ENCODE measurements around the gene U2AF2. TPM values are rescaled to one million over a fixed set of nuclear protein-coding genes. Genes with fewer than 3 reads are reported as not detected.

U2AF2 gene
- total RNA-seq, 1 donor from 2014 or later = 145 TPM

GRCh38 chr19:55692681-55693081, 37.8 kb downstream of the U2AF2 start:
- Histone ChIP-seq H3K4me1 (no peaks in the 10 kb centered on the region), H3K36me3 (peaks cover 0 to 81% of the 10 kb centered on the region in 2 donors), H3K27me3 (no peaks in the 10 kb centered on the region), H3K27ac (no peak overlapping the region), H3K9me3 (no peaks in the 10 kb centered on the region), H3K4me3 (no peak overlapping the region)
- no peak for DNase-seq (ENCODE audit: extremely low spot score in 2 of 2)
- intact Hi-C loops (cut with DNase I) = no loop called here
- TF ChIP-seq CTCF (IDR thresholded peaks at IDR 0.05) = no peak
- TF ChIP-seq POLR2A (IDR thresholded peaks at IDR 0.05) = no peak
- TF ChIP-seq POLR2AphosphoS5 (IDR thresholded peaks at IDR 0.05; ENCODE audit: insufficient read depth in 1 of 2, low read depth in 1 of 2) = no peak

DNA sequence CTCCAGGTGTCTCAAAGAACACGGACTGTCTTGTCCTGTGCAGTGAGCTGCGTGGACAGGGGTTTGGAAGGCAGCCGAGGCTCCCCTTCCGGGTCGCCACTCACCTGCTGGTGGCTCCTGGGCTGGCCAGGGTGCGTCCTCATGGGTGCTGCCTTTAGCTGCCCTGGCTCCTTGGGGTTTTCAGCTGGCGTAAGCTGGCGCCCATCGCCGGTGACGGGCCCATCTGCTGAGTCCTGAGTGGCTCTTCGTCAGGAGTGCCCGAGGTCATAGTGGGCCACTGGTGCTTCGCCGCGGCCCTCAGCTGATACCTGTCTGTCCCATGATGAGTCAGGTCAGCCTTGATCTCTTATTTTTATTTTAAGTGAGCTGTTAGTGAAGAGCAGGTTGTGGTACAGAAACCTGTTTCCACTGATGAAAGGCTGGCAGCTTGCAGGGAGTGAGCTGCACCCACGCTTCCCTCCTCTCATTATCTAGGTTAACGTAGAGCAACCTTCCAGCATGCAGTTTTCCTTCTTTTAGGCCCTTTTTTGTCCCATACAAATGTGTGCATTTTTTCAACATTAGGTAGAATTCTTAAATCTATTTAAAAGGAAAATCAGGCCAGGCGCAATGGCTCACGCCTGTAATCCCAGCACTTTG, 38.6 kb downstream of the U2AF2 start:
- no peak for DNase-seq (ENCODE audit: extremely low spot score in 2 of 2)
- intact Hi-C loops (cut with DNase I) = no loop called here
- no peaks in the 10 kb centered on the region for H3K9me3 ChIP-seq
- H3K27me3 ChIP-seq = no peaks in the 10 kb centered on the region
- no peak overlapping the region for H3K4me3 ChIP-seq
- no peak for TF ChIP-seq CTCF (IDR thresholded peaks at IDR 0.05)
- H3K27ac ChIP-seq = no peak overlapping the region
- no peaks in the 10 kb centered on the region for H3K4me1 ChIP-seq
- H3K36me3 ChIP-seq = peaks cover 0 to 81% of the 10 kb centered on the region in 2 donors

DNA sequence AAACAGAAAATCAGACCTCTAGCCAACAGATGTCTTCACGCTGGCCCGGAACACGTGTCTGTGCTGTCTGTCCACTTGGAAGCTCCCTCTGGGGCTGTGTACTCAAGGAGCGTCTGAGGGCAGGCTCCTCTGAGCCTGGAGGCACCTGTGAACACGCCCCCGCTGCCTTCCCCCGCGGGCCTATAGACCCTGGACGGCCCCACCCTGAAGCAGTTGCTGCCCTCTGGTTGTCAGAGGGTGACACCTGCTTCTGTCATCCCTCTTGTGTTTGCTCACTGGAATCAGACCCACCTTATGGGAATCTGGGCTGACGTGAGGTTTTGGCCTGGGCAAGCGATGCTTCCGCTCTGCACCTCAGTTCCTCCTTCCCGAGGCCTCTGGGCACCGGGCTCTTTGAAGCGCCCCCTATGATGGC, 39.4 kb downstream of the U2AF2 start:
- H3K9me3 ChIP-seq = no peaks in the 10 kb centered on the region
- H3K4me3 ChIP-seq = no peak overlapping the region
- DNase-seq (ENCODE audit: extremely low spot score in 2 of 2) = no peak
- H3K36me3 ChIP-seq = peaks cover 0 to 75% of the 10 kb centered on the region in 2 donors
- H3K27me3 ChIP-seq = no peaks in the 10 kb centered on the region
- H3K27ac ChIP-seq = no peak overlapping the region
- no peaks in the 10 kb centered on the region for H3K4me1 ChIP-seq
- intact Hi-C loops (cut with DNase I) = no loop called here
- TF ChIP-seq CTCF (IDR thresholded peaks at IDR 0.05) (no peak), POLR2A (IDR thresholded peaks at IDR 0.05) (no peak), POLR2AphosphoS5 (IDR thresholded peaks at IDR 0.05; ENCODE audit: insufficient read depth in 1 of 2, low read depth in 1 of 2) (no peak)

DNA sequence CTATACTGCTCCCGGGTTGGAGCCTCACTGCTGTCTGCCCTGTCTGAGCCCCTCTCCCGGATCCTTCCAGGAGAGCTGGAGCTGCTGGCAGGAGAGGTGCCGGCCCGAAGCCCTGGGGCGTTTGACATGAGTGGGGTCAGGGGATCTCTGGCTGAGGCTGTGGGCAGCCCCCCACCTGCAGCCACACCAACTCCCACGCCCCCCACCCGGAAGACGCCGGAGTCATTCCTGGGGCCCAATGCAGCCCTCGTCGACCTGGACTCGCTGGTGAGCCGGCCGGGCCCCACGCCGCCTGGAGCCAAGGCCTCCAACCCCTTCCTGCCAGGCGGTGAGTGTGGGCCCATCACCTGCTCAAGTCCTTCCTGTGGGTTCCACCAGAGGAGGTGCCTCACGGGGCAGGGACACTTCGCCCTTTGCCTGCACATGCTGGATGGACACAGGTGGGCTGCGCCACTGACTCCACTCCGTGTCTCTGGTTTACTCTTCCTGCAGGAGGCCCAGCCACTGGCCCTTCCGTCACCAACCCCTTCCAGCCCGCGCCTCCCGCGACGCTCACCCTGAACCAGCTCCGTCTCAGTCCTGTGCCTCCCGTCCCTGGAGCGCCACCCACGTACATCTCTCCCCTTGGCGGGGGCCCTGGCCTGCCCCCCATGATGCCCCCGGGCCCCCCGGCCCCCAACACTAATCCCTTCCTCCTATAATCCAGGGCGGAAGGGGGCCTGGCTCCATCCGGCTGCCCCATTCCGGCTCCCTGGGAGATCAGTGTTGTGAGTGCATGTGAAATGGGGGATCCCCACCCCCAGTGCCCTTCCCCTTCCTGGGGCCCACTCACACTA, 40.0 kb downstream of the U2AF2 start:
- Histone ChIP-seq H3K4me3 (no peak overlapping the region), H3K36me3 (peaks cover 0 to 68% of the 10 kb centered on the region in 2 donors), H3K27ac (no peak overlapping the region), H3K27me3 (no peaks in the 10 kb centered on the region), H3K4me1 (no peaks in the 10 kb centered on the region), H3K9me3 (no peaks in the 10 kb centered on the region)
- no peak for TF ChIP-seq POLR2A (IDR thresholded peaks at IDR 0.05)
- TF ChIP-seq POLR2AphosphoS5 (IDR thresholded peaks at IDR 0.05; ENCODE audit: insufficient read depth in 1 of 2, low read depth in 1 of 2) = no peak
- TF ChIP-seq CTCF (IDR thresholded peaks at IDR 0.05) = no peak
- no peak for DNase-seq (ENCODE audit: extremely low spot score in 2 of 2)
- intact Hi-C loops (cut with DNase I) = no loop called here

Data from vagina (tissue), 2 donors.